ENCODE measurements around the gene TYW1B.
"Not testable (repeated sequence)": the region's sequence is repeated elsewhere in the genome, so short reads cannot be mapped to it uniquely, and the experiment has no call there.

- not testable (repeated sequence) for TF ChIP-seq ZNF384 (IDR thresholded peaks at IDR 0.05); ARNT (IDR thresholded peaks at IDR 0.05); SP1 (IDR thresholded peaks at IDR 0.05); FOXM1 (IDR thresholded peaks at IDR 0.05; ENCODE audit: borderline replicate concordance); TARDBP (IDR thresholded peaks at IDR 0.05); ELF4 (IDR thresholded peaks at IDR 0.05)
- TF ChIP-seq, protein P1, sequence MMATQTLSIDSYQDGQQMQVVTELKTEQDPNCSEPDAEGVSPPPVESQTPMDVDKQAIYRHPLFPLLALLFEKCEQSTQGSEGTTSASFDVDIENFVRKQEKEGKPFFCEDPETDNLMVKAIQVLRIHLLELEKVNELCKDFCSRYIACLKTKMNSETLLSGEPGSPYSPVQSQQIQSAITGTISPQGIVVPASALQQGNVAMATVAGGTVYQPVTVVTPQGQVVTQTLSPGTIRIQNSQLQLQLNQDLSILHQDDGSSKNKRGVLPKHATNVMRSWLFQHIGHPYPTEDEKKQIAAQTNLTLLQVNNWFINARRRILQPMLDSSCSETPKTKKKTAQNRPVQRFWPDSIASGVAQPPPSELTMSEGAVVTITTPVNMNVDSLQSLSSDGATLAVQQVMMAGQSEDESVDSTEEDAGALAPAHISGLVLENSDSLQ (IDR thresholded peaks at IDR 0.05), result not testable (repeated sequence)
These were observed 47.6 kb downstream of the TYW1B start for GRCh38 chr7:72780289-72780894.

Data from HEK293T (cell line).